ENCODE results near the gene SPATA33.

DNA sequence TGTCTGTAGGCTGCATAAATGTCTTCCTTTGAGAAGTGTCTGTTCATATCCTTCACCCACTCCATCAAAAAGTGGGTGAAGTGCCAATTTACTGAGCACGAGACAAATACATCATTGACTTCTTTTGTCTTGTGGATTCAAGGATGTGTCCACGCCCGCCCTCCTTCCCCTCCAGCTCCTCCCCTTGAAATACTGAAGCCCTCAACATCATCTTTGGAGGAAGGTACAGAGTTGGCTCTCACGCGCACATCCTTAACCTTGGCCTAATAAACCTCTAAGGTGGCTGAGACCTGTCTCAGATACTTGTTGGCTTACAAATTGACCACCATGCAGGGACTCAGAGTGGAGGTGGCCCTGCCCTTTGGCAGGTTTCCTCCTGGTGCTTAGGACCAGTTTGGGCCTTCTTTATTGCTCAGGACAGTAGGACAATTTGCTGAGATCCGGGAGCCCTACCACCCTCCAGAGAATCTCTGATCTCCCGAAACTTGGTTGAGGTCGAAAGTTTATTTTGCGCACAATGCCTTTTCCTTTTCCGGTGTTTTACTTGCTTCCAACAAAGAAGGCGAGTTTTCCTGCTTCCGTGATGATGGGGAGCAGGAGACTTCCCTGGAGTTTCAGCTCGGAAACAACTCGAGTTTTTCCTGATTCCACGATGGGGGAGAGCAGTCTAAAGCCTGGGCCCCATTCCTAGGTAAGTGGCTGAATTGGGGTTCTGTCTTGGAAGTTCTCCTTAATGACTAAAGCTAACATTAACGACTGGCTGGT lies 14.7 kb downstream of the SPATA33 start:
- no peak for TF ChIP-seq SP1 (IDR thresholded peaks at IDR 0.05)
- TF ChIP-seq L3MBTL2 (conservative IDR thresholded peaks at IDR 0.05), result no peak
- TF ChIP-seq BHLHE40 (IDR thresholded peaks at IDR 0.05; ENCODE audit: borderline replicate concordance), result no peak
- no peak for TF ChIP-seq FOXA1 (IDR thresholded peaks at IDR 0.05)
- no peak for TF ChIP-seq LEF1 (IDR thresholded peaks at IDR 0.05; ENCODE audit: borderline replicate concordance)
- no peak for TF ChIP-seq FOXK2 (IDR thresholded peaks at IDR 0.05)
- TF ChIP-seq, protein P1, sequence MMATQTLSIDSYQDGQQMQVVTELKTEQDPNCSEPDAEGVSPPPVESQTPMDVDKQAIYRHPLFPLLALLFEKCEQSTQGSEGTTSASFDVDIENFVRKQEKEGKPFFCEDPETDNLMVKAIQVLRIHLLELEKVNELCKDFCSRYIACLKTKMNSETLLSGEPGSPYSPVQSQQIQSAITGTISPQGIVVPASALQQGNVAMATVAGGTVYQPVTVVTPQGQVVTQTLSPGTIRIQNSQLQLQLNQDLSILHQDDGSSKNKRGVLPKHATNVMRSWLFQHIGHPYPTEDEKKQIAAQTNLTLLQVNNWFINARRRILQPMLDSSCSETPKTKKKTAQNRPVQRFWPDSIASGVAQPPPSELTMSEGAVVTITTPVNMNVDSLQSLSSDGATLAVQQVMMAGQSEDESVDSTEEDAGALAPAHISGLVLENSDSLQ (IDR thresholded peaks at IDR 0.05), result no peak
- no peak for TF ChIP-seq FOXM1 (IDR thresholded peaks at IDR 0.05; ENCODE audit: borderline replicate concordance)
- TF ChIP-seq ARNT (IDR thresholded peaks at IDR 0.05), result no peak
- TF ChIP-seq ZNF384 (IDR thresholded peaks at IDR 0.05), result no peak
- TF ChIP-seq SUZ12 (IDR thresholded peaks at IDR 0.05), result no peak
- no peak for TF ChIP-seq CTBP1 (IDR thresholded peaks at IDR 0.05; ENCODE audit: borderline replicate concordance)
- no peak for TF ChIP-seq TARDBP (IDR thresholded peaks at IDR 0.05)

Data from HEK293T (cell line).